Tibial nerve (tissue), 4 donors: Measurements from ENCODE around the gene ZNF286A.
"Not testable (repeated sequence)": the region's sequence is repeated elsewhere in the genome, so short reads cannot be mapped to it uniquely, and the experiment has no call there.

ENCODE experiments used
- EP300 ChIP-seq, 2 donors: sonication (generic); formaldehyde crosslinking; IDR thresholded peaks; one replicate each; pipeline ENCODE4 v1.6.1; 2017; ENCODE audit warnings: antibody characterized with exemption in 2 of 2, mild to moderate bottlenecking in 1 of 2
- POLR2A ChIP-seq, 2 donors: fragments of 450-650 bp; IDR thresholded peaks; one replicate each; pipeline ENCODE4 v1.6.1; 2017; ENCODE audit warnings: antibody characterized with exemption in 2 of 2, mild to moderate bottlenecking in 2 of 2, moderate library complexity in 2 of 2
- TF ChIP-seq, protein P1 (sequence below), 5 experiments: fragments of 200-600 bp in 3 of 5; fragments of 450-650 bp in 2 of 5; sonication (generic) in 3 of 5; IDR thresholded peaks; one replicate each; pipeline ENCODE4 v1.5.1; 2016 to 2019; ENCODE audit warnings: antibody characterized with exemption in 5 of 5, mild to moderate bottlenecking in 3 of 5, moderate library complexity in 2 of 5

GRCh38 chr17:15674640-15675039 lies 24.9 kb upstream of the ZNF286A start:
- TF ChIP-seq, protein P1, sequence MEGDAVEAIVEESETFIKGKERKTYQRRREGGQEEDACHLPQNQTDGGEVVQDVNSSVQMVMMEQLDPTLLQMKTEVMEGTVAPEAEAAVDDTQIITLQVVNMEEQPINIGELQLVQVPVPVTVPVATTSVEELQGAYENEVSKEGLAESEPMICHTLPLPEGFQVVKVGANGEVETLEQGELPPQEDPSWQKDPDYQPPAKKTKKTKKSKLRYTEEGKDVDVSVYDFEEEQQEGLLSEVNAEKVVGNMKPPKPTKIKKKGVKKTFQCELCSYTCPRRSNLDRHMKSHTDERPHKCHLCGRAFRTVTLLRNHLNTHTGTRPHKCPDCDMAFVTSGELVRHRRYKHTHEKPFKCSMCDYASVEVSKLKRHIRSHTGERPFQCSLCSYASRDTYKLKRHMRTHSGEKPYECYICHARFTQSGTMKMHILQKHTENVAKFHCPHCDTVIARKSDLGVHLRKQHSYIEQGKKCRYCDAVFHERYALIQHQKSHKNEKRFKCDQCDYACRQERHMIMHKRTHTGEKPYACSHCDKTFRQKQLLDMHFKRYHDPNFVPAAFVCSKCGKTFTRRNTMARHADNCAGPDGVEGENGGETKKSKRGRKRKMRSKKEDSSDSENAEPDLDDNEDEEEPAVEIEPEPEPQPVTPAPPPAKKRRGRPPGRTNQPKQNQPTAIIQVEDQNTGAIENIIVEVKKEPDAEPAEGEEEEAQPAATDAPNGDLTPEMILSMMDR (IDR thresholded peaks at IDR 0.05), result not testable (repeated sequence)
- TF ChIP-seq POLR2A, EP300 (IDR thresholded peaks at IDR 0.05): not testable (repeated sequence)
